GM12878 (cell line): Measurements from ENCODE around the gene SYNDIG1. TPM values are rescaled to one million over a fixed set of nuclear protein-coding genes. Genes with fewer than 3 reads are reported as not detected.

ENCODE experiments used
- ATAC-seq: fragments of 200-7000 bp; cut with Tn5 transposase; 3 replicates; pipeline ENCODE4 v1.9.1; 2020; ENCODE audit warnings: mild to moderate bottlenecking, moderate library complexity
- BruUV-seq: library from RNA; stranded (reverse); fragments of 400-500 nt; replicated peaks from 2 replicates; lab custom pipeline; 2021; lab: Mats Ljungman, UMichigan
- CTCF ChIA-PET: fragments of 300-600 bp; sonication (Branson Sonifier 250); formaldehyde crosslinking; extraction: SDS; loops from one replicate; lab custom pipeline; 2021; ENCODE audit warnings: inconsistent platforms; lab: Yijun Ruan, JAX
- POLR2A ChIA-PET: fragments of 350-600 bp; formaldehyde crosslinking; extraction: SDS; loops from one replicate; lab custom pipeline; 2021; ENCODE audit warnings: inconsistent platforms; lab: Charles Lee
- RAD21 ChIA-PET: fragments of 300-600 bp; sonication (Branson Sonifier 250); formaldehyde crosslinking; loops from one replicate; lab custom pipeline; 2023; ENCODE audit warnings: antibody characterized with exemption; ENCODE audit not compliant: unreplicated experiment; lab: Charles Lee
- SMC1A ChIA-PET: fragments of 300-600 bp; sonication (Branson Sonifier 250); formaldehyde crosslinking; loops from one replicate; lab custom pipeline; 2023; ENCODE audit not compliant: unreplicated experiment, uncharacterized antibody; lab: Charles Lee
- DNase-seq: peaks from one replicate; pipeline ENCODE4 v3.0.0-alpha.2; 2011; ENCODE audit warnings: low read depth, low spot score
- FAIRE-seq: peaks from 3 replicates; lab custom pipeline; 2011; peaks lifted over from hg19 to GRCh38; lab: Jason Lieb, UNC
- H2AFZ ChIP-seq: 2 replicates; pipeline ENCODE4 v1.6.0; 2011; ENCODE audit warnings: low read depth, low read length, control low read depth; ENCODE audit not compliant: control insufficient read depth
- H3K27ac ChIP-seq: 2 replicates; pipeline ENCODE4 v1.5.1; 2011; ENCODE audit warnings: control low read depth; ENCODE audit not compliant: control insufficient read depth, insufficient read depth
- H3K27me3 ChIP-seq, 2 experiments: replicated peaks in 1 of 2; 2 replicates each; pipeline versions ENCODE4 v1.6.0 to v1.6.1; 2011; ENCODE audit warnings: low read length in 1 of 2; ENCODE audit not compliant: control insufficient read depth in 2 of 2, insufficient read depth in 2 of 2
- H3K36me3 ChIP-seq, 2 experiments: 2 replicates each; pipeline ENCODE4 v1.5.1; 2011; ENCODE audit warnings: low read length in 1 of 2; ENCODE audit not compliant: control insufficient read depth in 2 of 2, insufficient read depth in 2 of 2
- H3K4me1 ChIP-seq: 2 replicates; pipeline ENCODE4 v1.6.1; 2011; ENCODE audit warnings: mild to moderate bottlenecking, low read length, moderate library complexity, mixed read lengths; ENCODE audit not compliant: control insufficient read depth, insufficient read depth
- H3K4me2 ChIP-seq: 2 replicates; pipeline ENCODE4 v1.6.0; 2011; ENCODE audit warnings: control low read depth; ENCODE audit not compliant: control insufficient read depth, insufficient read depth
- H3K4me3 ChIP-seq: fragments of 200-600 bp; sonication (generic); 2 replicates; pipeline ENCODE4 v1.5.1; 2016
- H3K79me2 ChIP-seq: 2 replicates; pipeline ENCODE4 v1.6.0; 2011; ENCODE audit warnings: low read length; ENCODE audit not compliant: control insufficient read depth, insufficient read depth
- H3K9ac ChIP-seq: 2 replicates; pipeline ENCODE4 v1.8.0; 2011; ENCODE audit warnings: low read length, control low read depth, mixed read lengths; ENCODE audit not compliant: control insufficient read depth, insufficient read depth
- H3K9me3 ChIP-seq: replicated peaks from 3 replicates; pipeline ENCODE4 v1.5.1; 2011; ENCODE audit warnings: mild to moderate bottlenecking, low read length; ENCODE audit not compliant: control insufficient read depth, insufficient read depth
- H4K20me1 ChIP-seq: 2 replicates; pipeline ENCODE4 v1.6.0; 2011; ENCODE audit not compliant: control insufficient read depth, insufficient read depth
- BACH1 ChIP-seq: fragments of 450-650 bp; IDR thresholded peaks from 2 replicates; pipeline ENCODE4 v1.6.1; 2017; ENCODE audit warnings: mild to moderate bottlenecking, borderline replicate concordance
- DPF2 ChIP-seq: fragments of 450-650 bp; IDR thresholded peaks from 2 replicates; pipeline ENCODE4 v1.6.1; 2017; ENCODE audit warnings: mild to moderate bottlenecking
- ESRRA ChIP-seq: IDR thresholded peaks from 2 replicates; pipeline ENCODE4 v1.6.1; 2012; ENCODE audit warnings: mild to moderate bottlenecking, low read length, improper control_type of control experiment
- KDM1A ChIP-seq: fragments of 200-600 bp; sonication (generic); IDR thresholded peaks from 2 replicates; pipeline ENCODE4 v1.6.1; 2016; ENCODE audit warnings: borderline replicate concordance
- NRF1 ChIP-seq: conservative IDR thresholded peaks from 2 replicates; pipeline ENCODE4 v1.6.1; 2011; ENCODE audit warnings: mild to moderate bottlenecking, low read depth, low read length, improper control_type of control experiment
- POLR2A ChIP-seq: IDR thresholded peaks from 2 replicates; pipeline ENCODE4 v1.6.1; 2011; ENCODE audit warnings: low read depth, mild to moderate bottlenecking, low read length
- SIN3A ChIP-seq: IDR thresholded peaks from 2 replicates; pipeline ENCODE4 v1.6.1; 2012; ENCODE audit warnings: low read depth, low read length, improper control_type of control experiment
- SPI1 ChIP-seq: IDR thresholded peaks from 2 replicates; pipeline ENCODE4 v1.6.1; 2011; ENCODE audit warnings: low read depth, mild to moderate bottlenecking, low read length, moderate library complexity, borderline replicate concordance; ENCODE audit not compliant: insufficient read depth
- TCF12 ChIP-seq: IDR thresholded peaks from 2 replicates; pipeline ENCODE4 v1.6.1; 2011; ENCODE audit warnings: low read depth, mild to moderate bottlenecking, low read length
- ZBTB40 ChIP-seq: fragments of 450-650 bp; IDR thresholded peaks from 2 replicates; pipeline ENCODE4 v1.6.1; 2016; ENCODE audit warnings: mild to moderate bottlenecking, moderate library complexity, borderline replicate concordance
- ZSCAN29 ChIP-seq: fragments of 450-650 bp; IDR thresholded peaks from 2 replicates; pipeline ENCODE4 v1.6.1; 2017; ENCODE audit warnings: mild to moderate bottlenecking, moderate library complexity
- WGBS: methylation state at CpG from one replicate; pipeline ENCODE4 v1.1.6; 2016; ENCODE audit warnings: low lambda C conversion rate; ENCODE audit not compliant: insufficient replicate concordance, insufficient coverage; ENCODE audit errors: missing lambda C conversion rate; 5-methylcytosine and 5-hydroxymethylcytosine counted together
- in situ Hi-C: fragments of 300-500 bp; cut with MboI; formaldehyde crosslinking; loops from 9 replicates; pipeline ENCODE4 v1.14.3; 2018; ENCODE audit warnings: mixed read lengths
- intact Hi-C: fragments of 100-400 bp; cut with micrococcal nuclease; formaldehyde crosslinking; loops from one replicate; pipeline ENCODE4 v1.14.2; 2022; ENCODE audit not compliant: unreplicated experiment
- polyA plus RNA-seq, 11 experiments: library from polyadenylated mRNA; depleted of rRNA in 4 of 11; unstranded in 6 of 11; stranded (reverse) in 5 of 11; fragments of >200 nt; fragmentation: Nextera tagmentation in 4 of 11; fragmentation: Illumina TruSeq in 1 of 11; extraction: Ambion mirVana in 4 of 11; extraction: Trizol in 1 of 11; gene quantifications; 1 replicate in 1 of 11; 2 replicates in 10 of 11; pipeline versions ENCODE4 v1.2.1 to v1.2.3, GENCODE V29; 2011 to 2016; ENCODE audit warnings: inconsistent platforms in 2 of 11, missing spikeins in 2 of 11, low read depth in 1 of 11
- total RNA-seq, 4 experiments: library from RNA; depleted of rRNA in 3 of 4; stranded (reverse); fragments of >200 nt in 3 of 4; fragmentation: Illumina TruSeq in 1 of 4; extraction: Trizol in 1 of 4; gene quantifications; 2 replicates each; pipeline versions ENCODE4 v1.2.1 to v1.2.3, GENCODE V29; 2013 to 2021

Gene SYNDIG1
- total and polyA plus RNA-seq, 10 of the 15 experiments (the other 5 are each of a cell fraction or from before 2014, with no cell fraction given), result not detected

- ChIA-PET POLR2A (interaction anchor here (0.6 kb wide), 1 partner anchor 87 kb away, joined by 3 read pairs; no protein-coding TSS in a partner anchor), SMC1A (no interaction called here), CTCF (no interaction called here), RAD21 (no interaction called here)
- Histone ChIP-seq H2AFZ (no peak overlapping the region), H3K27me3 (no peaks in the 10 kb centered on the region), H4K20me1 (no peaks in the 10 kb centered on the region), H3K36me3 (no peaks in the 10 kb centered on the region), H3K4me2 (no peak overlapping the region), H3K4me1 (no peaks in the 10 kb centered on the region), H3K4me3 (no peak overlapping the region), H3K9me3 (no peaks in the 10 kb centered on the region), H3K79me2 (no peaks in the 10 kb centered on the region), H3K9ac (no peak overlapping the region), H3K27ac (no peak overlapping the region)
- TF ChIP-seq ESRRA (no peak), NRF1 (no peak), POLR2A (no peak), KDM1A (no peak), ZSCAN29 (no peak), SIN3A (no peak), TCF12 (no peak), BACH1 (no peak), DPF2 (no peak)
- 34% methylated on average over 7 of the region's 7 CpGs for WGBS
- in situ Hi-C loops (no loop called here), intact Hi-C loops (no loop called here)
- ATAC-seq (no peak), DNase-seq (no peak), FAIRE-seq (no peak)
- no TSS peak for BruUV-seq
Observed at GRCh38 chr20:24683676-24684075, 214.2 kb downstream of the SYNDIG1 start.

DNA sequence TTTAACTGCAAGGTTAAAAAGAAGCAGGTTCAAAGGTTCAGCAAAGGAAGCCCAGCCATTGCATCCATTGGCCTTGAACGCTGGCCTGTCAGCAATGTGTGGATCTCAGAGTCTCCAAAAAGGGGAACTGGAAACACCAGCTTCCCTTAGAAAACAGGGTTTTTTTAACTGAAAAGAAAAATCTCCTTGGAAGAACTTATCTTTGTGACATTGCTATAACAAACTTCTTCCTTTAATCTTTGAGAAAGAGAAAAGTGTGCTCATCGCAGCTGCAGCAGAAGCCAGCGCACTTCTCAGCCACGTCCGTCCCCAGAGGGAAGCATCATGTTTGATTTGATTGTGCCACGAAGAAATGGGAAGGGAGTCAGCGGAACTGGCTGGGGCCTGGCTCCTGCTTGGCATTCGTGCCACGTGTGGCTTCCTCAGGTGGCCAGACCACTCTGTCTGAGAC lies 215.0 kb downstream of the SYNDIG1 start:
- Histone ChIP-seq H3K79me2 (no peaks in the 10 kb centered on the region), H3K4me3 (no peak overlapping the region), H3K27me3 (no peaks in the 10 kb centered on the region), H3K36me3 (no peaks in the 10 kb centered on the region), H3K4me2 (no peak overlapping the region), H3K9me3 (no peaks in the 10 kb centered on the region), H4K20me1 (no peaks in the 10 kb centered on the region), H3K9ac (no peak overlapping the region), H2AFZ (no peak overlapping the region), H3K4me1 (no peaks in the 10 kb centered on the region), H3K27ac (no peak overlapping the region)
- CTCF ChIA-PET, result no interaction called here
- FAIRE-seq, result no peak
- in situ Hi-C loops (no loop called here), intact Hi-C loops (no loop called here)
- WGBS, result 24% methylated on average over 9 of the region's 9 CpGs
- POLR2A ChIA-PET, result no interaction called here
- no peak for DNase-seq
- ATAC-seq, result no peak
- RAD21 ChIA-PET, result no interaction called here
- SMC1A ChIA-PET, result no interaction called here
- BruUV-seq, result no TSS peak
- TF ChIP-seq ZBTB40, result no peak
- peak; percentile 45; the same call in 1 of the 2 replicates for TF ChIP-seq SPI1
- TF ChIP-seq, all 136 proteins: peak for 1
